G401 (cell line): ENCODE measurements around the gene VGLL4. TPM values are rescaled to one million over a fixed set of nuclear protein-coding genes. Genes with fewer than 3 reads are reported as not detected.
"Not testable (repeated sequence)": the region's sequence is repeated elsewhere in the genome, so short reads cannot be mapped to it uniquely, and the experiment has no call there.

Experiments
- DNase-seq: peaks from one replicate; pipeline ENCODE4 v3.0.0-alpha.2; 2015; ENCODE audit warnings: low spot score
- in situ Hi-C: cut with HindIII; loops from 2 replicates; pipeline ENCODE4 v1.10.0; 2016; ENCODE audit warnings: low sequenced_read_pairs, mixed read lengths
- total RNA-seq: library from RNA; depleted of rRNA; stranded (reverse); fragments of >200 nt; shearing (Covaris generic); gene quantifications from 2 replicates; pipeline ENCODE4 v1.2.3, GENCODE V29; 2014

VGLL4 gene
- total RNA-seq, 1 experiment from 2014 or later: 84.7 TPM

- in situ Hi-C loops: no loop called here
- DNase-seq: no peak
Observed at GRCh38 chr3:11575677-11576076, 68.0 kb downstream of the VGLL4 start.

GRCh38 chr3:11574981-11575669, 68.6 kb downstream of the VGLL4 start:
- in situ Hi-C loops: no loop called here
- no peak for DNase-seq

- DNase-seq, in situ Hi-C loops: not testable (repeated sequence)
Observed at GRCh38 chr3:11572660-11573059, 71.1 kb downstream of the VGLL4 start.

- in situ Hi-C loops: no loop called here
- DNase-seq: no peak
Observed at GRCh38 chr3:11570789-11571495, 72.8 kb downstream of the VGLL4 start.

- DNase-seq: no peak
- in situ Hi-C loops: no loop called here
Observed at GRCh38 chr3:11570251-11570650, 73.5 kb downstream of the VGLL4 start.

- in situ Hi-C loops: no loop called here
- no peak for DNase-seq
Observed at GRCh38 chr3:11569156-11569741, 74.5 kb downstream of the VGLL4 start.

- in situ Hi-C loops: no loop called here
- DNase-seq: peak; percentile 59
Observed at GRCh38 chr3:11568503-11569155, 75.1 kb downstream of the VGLL4 start.

- no peak for DNase-seq
- in situ Hi-C loops: no loop called here
Observed at GRCh38 chr3:11567516-11568467, 75.9 kb downstream of the VGLL4 start.

- in situ Hi-C loops: no loop called here
- no peak for DNase-seq
Observed at GRCh38 chr3:11566916-11567315, 76.8 kb downstream of the VGLL4 start.

GRCh38 chr3:11566478-11566877, 77.2 kb downstream of the VGLL4 start:
- no peak for DNase-seq
- in situ Hi-C loops: no loop called here

- no peak for DNase-seq
- in situ Hi-C loops: no loop called here
Observed at GRCh38 chr3:11565932-11566331, 77.8 kb downstream of the VGLL4 start.

- in situ Hi-C loops: no loop called here
- no peak for DNase-seq
Observed at GRCh38 chr3:11565492-11565891, 78.2 kb downstream of the VGLL4 start.

GRCh38 chr3:11565072-11565471, 78.6 kb downstream of the VGLL4 start:
- DNase-seq: no peak
- in situ Hi-C loops: no loop called here

GRCh38 chr3:11564577-11565001, 79.1 kb downstream of the VGLL4 start:
- in situ Hi-C loops: no loop called here
- no peak for DNase-seq

GRCh38 chr3:11563865-11564185, 79.9 kb downstream of the VGLL4 start:
- DNase-seq: no peak
- in situ Hi-C loops: no loop called here

GRCh38 chr3:11563159-11563864, 80.4 kb downstream of the VGLL4 start:
- no peak for DNase-seq
- in situ Hi-C loops: no loop called here

- DNase-seq: no peak
- in situ Hi-C loops: no loop called here
Observed at GRCh38 chr3:11562277-11562881, 81.3 kb downstream of the VGLL4 start.

- no peak for DNase-seq
- in situ Hi-C loops: no loop called here
Observed at GRCh38 chr3:11560746-11561145, 83.0 kb downstream of the VGLL4 start.
